HEK293 (cell line): Measurements from ENCODE around the gene HOXB7.

Experiments
- FEZF1 ChIP-seq: fragments of 450-650 bp; formaldehyde crosslinking; IDR thresholded peaks from 2 replicates; pipeline ENCODE4 v1.5.1; 2016; ENCODE audit warnings: missing biosample characterization, missing genetic modification characterization
- GFI1B ChIP-seq: fragments of 450-650 bp; formaldehyde crosslinking; IDR thresholded peaks from 2 replicates; pipeline ENCODE4 v1.5.1; 2016; ENCODE audit warnings: missing biosample characterization, missing genetic modification characterization
- IKZF3 ChIP-seq: fragments of 450-650 bp; IDR thresholded peaks from 2 replicates; pipeline ENCODE4 v1.5.0; 2018; ENCODE audit warnings: missing biosample characterization, mild to moderate bottlenecking, missing genetic modification characterization, moderate library complexity
- KLF7 ChIP-seq: fragments of 450-650 bp; formaldehyde crosslinking; IDR thresholded peaks from 2 replicates; pipeline ENCODE4 v1.5.1; 2016; ENCODE audit warnings: missing biosample characterization, missing genetic modification characterization, borderline replicate concordance
- YY1 ChIP-seq: fragments of 450-650 bp; formaldehyde crosslinking; IDR thresholded peaks from 2 replicates; pipeline ENCODE4 v1.5.1; 2018; ENCODE audit warnings: missing biosample characterization, missing genetic modification characterization
- YY2 ChIP-seq: fragments of 450-650 bp; formaldehyde crosslinking; IDR thresholded peaks from 2 replicates; pipeline ENCODE4 v1.5.1; 2016; ENCODE audit warnings: missing biosample characterization, missing genetic modification characterization
- ZNF133 ChIP-seq: fragments of 450-650 bp; formaldehyde crosslinking; IDR thresholded peaks from 2 replicates; pipeline ENCODE4 v1.5.1; 2016; ENCODE audit warnings: missing biosample characterization, missing genetic modification characterization
- ZNF169 ChIP-seq: fragments of 450-650 bp; formaldehyde crosslinking; IDR thresholded peaks from 2 replicates; pipeline ENCODE4 v1.5.1; 2016; ENCODE audit warnings: missing biosample characterization, missing genetic modification characterization
- ZNF366 ChIP-seq: fragments of 450-650 bp; formaldehyde crosslinking; conservative IDR thresholded peaks from 2 replicates; pipeline ENCODE4 v1.5.1; 2016; ENCODE audit warnings: missing biosample characterization, missing genetic modification characterization
- ZNF423 ChIP-seq: fragments of 450-650 bp; formaldehyde crosslinking; IDR thresholded peaks from 2 replicates; pipeline ENCODE4 v1.5.1; 2016; ENCODE audit warnings: missing biosample characterization, missing genetic modification characterization
- ZNF510 ChIP-seq: fragments of 450-650 bp; formaldehyde crosslinking; IDR thresholded peaks from 2 replicates; pipeline ENCODE4 v1.5.1; 2018; ENCODE audit warnings: mild to moderate bottlenecking, missing genetic modification characterization, missing biosample characterization; ENCODE audit not compliant: insufficient replicate concordance
- ZNF585B ChIP-seq: fragments of 450-650 bp; formaldehyde crosslinking; IDR thresholded peaks from 2 replicates; pipeline ENCODE4 v1.5.1; 2016; ENCODE audit warnings: missing biosample characterization, missing genetic modification characterization
- ZNF600 ChIP-seq: fragments of 450-650 bp; formaldehyde crosslinking; IDR thresholded peaks from 2 replicates; pipeline ENCODE4 v1.5.1; 2016; ENCODE audit warnings: missing biosample characterization, missing genetic modification characterization
- ZNF610 ChIP-seq: fragments of 450-650 bp; formaldehyde crosslinking; IDR thresholded peaks from 2 replicates; pipeline ENCODE4 v1.5.1; 2016; ENCODE audit warnings: missing biosample characterization, missing genetic modification characterization, borderline replicate concordance
- ZNF624 ChIP-seq: fragments of 450-650 bp; formaldehyde crosslinking; IDR thresholded peaks from 2 replicates; pipeline ENCODE4 v1.5.1; 2017; ENCODE audit warnings: missing biosample characterization, missing genetic modification characterization
- ZNF707 ChIP-seq: fragments of 450-650 bp; formaldehyde crosslinking; IDR thresholded peaks from 2 replicates; pipeline ENCODE4 v1.5.1; 2016; ENCODE audit warnings: missing biosample characterization, missing genetic modification characterization
- ZNF830 ChIP-seq: fragments of 450-650 bp; IDR thresholded peaks from 2 replicates; pipeline ENCODE4 v1.5.0; 2018; ENCODE audit warnings: missing biosample characterization, missing genetic modification characterization, low read depth, mild to moderate bottlenecking, moderate library complexity
- ZNF837 ChIP-seq: fragments of 450-650 bp; formaldehyde crosslinking; IDR thresholded peaks from 2 replicates; pipeline ENCODE4 v1.5.1; 2016; ENCODE audit warnings: missing biosample characterization, missing genetic modification characterization
- TF ChIP-seq, protein P1 (sequence below): fragments of 450-650 bp; formaldehyde crosslinking; IDR thresholded peaks from 2 replicates; pipeline ENCODE4 v1.5.1; 2016; ENCODE audit warnings: missing biosample characterization, missing genetic modification characterization, borderline replicate concordance
- TF ChIP-seq, protein P2 (sequence below): fragments of 450-650 bp; formaldehyde crosslinking; IDR thresholded peaks from 2 replicates; pipeline ENCODE4 v1.5.1; 2017; ENCODE audit warnings: missing biosample characterization, missing genetic modification characterization
- TF ChIP-seq, protein P3 (sequence below): fragments of 450-650 bp; formaldehyde crosslinking; optimal IDR thresholded peaks from 2 replicates; pipeline ENCODE3; 2016; ENCODE audit warnings: missing biosample characterization, mild to moderate bottlenecking, missing genetic modification characterization
- TF ChIP-seq, protein P4 (sequence below): fragments of 450-650 bp; formaldehyde crosslinking; IDR thresholded peaks from 2 replicates; pipeline ENCODE4 v1.5.1; 2017; ENCODE audit warnings: missing biosample characterization, missing genetic modification characterization
- TF ChIP-seq, protein P5 (sequence below): fragments of 450-650 bp; formaldehyde crosslinking; IDR thresholded peaks from 2 replicates; pipeline ENCODE4 v1.5.1; 2016; ENCODE audit warnings: missing biosample characterization, missing genetic modification characterization
- TF ChIP-seq, protein P6 (sequence below): fragments of 450-650 bp; formaldehyde crosslinking; conservative IDR thresholded peaks from 2 replicates; pipeline ENCODE4 v1.5.1; 2016; ENCODE audit warnings: low read depth, missing biosample characterization, missing genetic modification characterization

The HOXB7 gene

DNA sequence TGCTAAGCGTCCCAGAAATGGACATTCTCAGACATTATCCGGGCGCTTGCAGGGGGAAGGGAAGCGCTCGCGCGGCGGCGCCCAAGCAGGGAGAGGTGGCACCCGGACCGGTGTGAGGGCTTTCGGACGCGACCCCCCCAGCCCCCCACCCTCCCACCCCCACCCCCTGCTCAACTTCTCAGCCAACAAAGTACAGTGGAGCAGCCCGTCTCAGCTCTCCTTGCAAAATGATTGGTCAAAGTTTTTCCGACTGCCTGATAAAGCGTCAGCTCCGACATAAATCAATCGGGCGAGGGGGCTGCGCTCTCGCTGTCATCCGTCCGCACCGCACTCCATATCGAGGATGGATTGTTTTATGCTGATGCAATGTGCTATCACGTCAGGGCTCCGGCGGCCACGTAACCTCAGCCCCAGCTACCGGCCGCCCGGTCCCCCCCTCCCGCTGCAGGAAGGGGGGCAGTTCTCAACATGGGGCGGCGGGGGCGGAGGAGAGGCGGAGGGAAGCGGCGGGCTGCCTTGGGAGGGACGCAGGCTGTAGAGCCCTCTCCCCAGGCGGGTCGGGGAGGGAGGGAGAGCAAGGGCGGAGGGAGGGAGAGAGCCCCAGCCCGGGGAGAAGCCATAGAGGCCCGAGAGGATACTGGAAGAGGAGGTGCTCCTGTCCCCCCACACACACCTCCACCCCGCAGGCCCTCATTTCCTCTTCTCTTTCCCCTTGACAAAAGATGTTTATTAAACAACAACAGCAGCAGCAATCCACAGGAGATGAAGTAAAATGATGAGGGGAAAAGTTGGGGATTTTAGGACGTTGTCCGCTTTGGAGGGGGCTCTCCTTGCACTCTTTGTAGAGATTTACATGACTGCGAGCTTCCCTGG is 15.7 kb upstream of the HOXB7 start, which contains the start of gene HOXB9 (continued):
- TF ChIP-seq, protein P1, sequence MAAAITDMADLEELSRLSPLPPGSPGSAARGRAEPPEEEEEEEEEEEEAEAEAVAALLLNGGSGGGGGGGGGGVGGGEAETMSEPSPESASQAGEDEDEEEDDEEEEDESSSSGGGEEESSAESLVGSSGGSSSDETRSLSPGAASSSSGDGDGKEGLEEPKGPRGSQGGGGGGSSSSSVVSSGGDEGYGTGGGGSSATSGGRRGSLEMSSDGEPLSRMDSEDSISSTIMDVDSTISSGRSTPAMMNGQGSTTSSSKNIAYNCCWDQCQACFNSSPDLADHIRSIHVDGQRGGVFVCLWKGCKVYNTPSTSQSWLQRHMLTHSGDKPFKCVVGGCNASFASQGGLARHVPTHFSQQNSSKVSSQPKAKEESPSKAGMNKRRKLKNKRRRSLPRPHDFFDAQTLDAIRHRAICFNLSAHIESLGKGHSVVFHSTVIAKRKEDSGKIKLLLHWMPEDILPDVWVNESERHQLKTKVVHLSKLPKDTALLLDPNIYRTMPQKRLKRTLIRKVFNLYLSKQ = no peak
- TF ChIP-seq GFI1B (tag by site-specific recombination) (no peak), ZNF366 (tag by site-specific recombination) (peak; percentile 93), FEZF1 (tag by site-specific recombination) (peak; percentile 80), YY1 (tag by site-specific recombination) (no peak; the same call in 1 of the 2 replicates), YY2 (tag by site-specific recombination) (no peak), ZNF830 (tag by site-specific recombination) (no peak), ZNF837 (tag by site-specific recombination) (no peak), ZNF585B (no peak), IKZF3 (tag by site-specific recombination) (peak; percentile 86), ZNF510 (tag by site-specific recombination) (no peak), ZNF600 (tag by site-specific recombination) (peak; percentile 98), ZNF169 (tag by site-specific recombination) (no peak), ZNF610 (tag by site-specific recombination) (peak; percentile 69), ZNF707 (no peak), KLF7 (peak; percentile 79; the same call in 1 of the 2 replicates), ZNF423 (tag by site-specific recombination) (peak; percentile 78), ZNF133 (no peak), ZNF624 (tag by site-specific recombination) (no peak)
- TF ChIP-seq, protein P2, sequence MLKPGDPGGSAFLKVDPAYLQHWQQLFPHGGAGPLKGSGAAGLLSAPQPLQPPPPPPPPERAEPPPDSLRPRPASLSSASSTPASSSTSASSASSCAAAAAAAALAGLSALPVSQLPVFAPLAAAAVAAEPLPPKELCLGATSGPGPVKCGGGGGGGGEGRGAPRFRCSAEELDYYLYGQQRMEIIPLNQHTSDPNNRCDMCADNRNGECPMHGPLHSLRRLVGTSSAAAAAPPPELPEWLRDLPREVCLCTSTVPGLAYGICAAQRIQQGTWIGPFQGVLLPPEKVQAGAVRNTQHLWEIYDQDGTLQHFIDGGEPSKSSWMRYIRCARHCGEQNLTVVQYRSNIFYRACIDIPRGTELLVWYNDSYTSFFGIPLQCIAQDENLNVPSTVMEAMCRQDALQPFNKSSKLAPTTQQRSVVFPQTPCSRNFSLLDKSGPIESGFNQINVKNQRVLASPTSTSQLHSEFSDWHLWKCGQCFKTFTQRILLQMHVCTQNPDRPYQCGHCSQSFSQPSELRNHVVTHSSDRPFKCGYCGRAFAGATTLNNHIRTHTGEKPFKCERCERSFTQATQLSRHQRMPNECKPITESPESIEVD = peak; percentile 63
- TF ChIP-seq, protein P3, sequence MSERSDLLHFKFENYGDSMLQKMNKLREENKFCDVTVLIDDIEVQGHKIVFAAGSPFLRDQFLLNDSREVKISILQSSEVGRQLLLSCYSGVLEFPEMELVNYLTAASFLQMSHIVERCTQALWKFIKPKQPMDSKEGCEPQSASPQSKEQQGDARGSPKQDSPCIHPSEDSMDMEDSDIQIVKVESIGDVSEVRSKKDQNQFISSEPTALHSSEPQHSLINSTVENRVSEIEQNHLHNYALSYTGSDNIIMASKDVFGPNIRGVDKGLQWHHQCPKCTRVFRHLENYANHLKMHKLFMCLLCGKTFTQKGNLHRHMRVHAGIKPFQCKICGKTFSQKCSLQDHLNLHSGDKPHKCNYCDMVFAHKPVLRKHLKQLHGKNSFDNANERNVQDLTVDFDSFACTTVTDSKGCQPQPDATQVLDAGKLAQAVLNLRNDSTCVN (tag by site-specific recombination) = peak; percentile 15
- TF ChIP-seq, protein P4, sequence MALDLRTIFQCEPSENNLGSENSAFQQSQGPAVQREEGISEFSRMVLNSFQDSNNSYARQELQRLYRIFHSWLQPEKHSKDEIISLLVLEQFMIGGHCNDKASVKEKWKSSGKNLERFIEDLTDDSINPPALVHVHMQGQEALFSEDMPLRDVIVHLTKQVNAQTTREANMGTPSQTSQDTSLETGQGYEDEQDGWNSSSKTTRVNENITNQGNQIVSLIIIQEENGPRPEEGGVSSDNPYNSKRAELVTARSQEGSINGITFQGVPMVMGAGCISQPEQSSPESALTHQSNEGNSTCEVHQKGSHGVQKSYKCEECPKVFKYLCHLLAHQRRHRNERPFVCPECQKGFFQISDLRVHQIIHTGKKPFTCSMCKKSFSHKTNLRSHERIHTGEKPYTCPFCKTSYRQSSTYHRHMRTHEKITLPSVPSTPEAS (tag by site-specific recombination) = no peak
- TF ChIP-seq, protein P5, sequence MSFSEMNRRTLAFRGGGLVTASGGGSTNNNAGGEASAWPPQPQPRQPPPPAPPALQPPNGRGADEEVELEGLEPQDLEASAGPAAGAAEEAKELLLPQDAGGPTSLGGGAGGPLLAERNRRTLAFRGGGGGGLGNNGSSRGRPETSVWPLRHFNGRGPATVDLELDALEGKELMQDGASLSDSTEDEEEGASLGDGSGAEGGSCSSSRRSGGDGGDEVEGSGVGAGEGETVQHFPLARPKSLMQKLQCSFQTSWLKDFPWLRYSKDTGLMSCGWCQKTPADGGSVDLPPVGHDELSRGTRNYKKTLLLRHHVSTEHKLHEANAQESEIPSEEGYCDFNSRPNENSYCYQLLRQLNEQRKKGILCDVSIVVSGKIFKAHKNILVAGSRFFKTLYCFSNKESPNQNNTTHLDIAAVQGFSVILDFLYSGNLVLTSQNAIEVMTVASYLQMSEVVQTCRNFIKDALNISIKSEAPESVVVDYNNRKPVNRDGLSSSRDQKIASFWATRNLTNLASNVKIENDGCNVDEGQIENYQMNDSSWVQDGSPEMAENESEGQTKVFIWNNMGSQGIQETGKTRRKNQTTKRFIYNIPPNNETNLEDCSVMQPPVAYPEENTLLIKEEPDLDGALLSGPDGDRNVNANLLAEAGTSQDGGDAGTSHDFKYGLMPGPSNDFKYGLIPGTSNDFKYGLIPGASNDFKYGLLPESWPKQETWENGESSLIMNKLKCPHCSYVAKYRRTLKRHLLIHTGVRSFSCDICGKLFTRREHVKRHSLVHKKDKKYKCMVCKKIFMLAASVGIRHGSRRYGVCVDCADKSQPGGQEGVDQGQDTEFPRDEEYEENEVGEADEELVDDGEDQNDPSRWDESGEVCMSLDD = peak; percentile 99
- TF ChIP-seq, protein P6, sequence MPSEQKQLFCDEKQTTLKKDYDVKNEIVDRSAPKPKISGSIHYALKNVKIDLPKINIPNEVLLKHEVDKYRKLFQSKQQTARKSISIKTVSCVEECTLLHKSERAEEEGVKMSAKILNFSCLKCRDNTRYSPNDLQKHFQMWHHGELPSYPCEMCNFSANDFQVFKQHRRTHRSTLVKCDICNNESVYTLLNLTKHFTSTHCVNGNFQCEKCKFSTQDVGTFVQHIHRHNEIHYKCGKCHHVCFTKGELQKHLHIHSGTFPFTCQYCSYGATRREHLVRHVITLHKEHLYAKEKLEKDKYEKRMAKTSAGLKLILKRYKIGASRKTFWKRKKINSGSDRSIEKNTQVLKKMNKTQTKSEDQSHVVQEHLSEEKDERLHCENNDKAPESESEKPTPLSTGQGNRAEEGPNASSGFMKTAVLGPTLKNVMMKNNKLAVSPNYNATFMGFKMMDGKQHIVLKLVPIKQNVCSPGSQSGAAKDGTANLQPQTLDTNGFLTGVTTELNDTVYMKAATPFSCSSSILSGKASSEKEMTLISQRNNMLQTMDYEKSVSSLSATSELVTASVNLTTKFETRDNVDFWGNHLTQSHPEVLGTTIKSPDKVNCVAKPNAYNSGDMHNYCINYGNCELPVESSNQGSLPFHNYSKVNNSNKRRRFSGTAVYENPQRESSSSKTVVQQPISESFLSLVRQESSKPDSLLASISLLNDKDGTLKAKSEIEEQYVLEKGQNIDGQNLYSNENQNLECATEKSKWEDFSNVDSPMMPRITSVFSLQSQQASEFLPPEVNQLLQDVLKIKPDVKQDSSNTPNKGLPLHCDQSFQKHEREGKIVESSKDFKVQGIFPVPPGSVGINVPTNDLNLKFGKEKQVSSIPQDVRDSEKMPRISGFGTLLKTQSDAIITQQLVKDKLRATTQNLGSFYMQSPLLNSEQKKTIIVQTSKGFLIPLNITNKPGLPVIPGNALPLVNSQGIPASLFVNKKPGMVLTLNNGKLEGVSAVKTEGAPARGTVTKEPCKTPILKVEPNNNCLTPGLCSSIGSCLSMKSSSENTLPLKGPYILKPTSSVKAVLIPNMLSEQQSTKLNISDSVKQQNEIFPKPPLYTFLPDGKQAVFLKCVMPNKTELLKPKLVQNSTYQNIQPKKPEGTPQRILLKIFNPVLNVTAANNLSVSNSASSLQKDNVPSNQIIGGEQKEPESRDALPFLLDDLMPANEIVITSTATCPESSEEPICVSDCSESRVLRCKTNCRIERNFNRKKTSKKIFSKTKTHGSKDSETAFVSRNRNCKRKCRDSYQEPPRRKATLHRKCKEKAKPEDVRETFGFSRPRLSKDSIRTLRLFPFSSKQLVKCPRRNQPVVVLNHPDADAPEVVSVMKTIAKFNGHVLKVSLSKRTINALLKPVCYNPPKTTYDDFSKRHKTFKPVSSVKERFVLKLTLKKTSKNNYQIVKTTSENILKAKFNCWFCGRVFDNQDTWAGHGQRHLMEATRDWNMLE (tag by site-specific recombination) = no peak
